Neural progenitor cell (in vitro differentiated cells): ENCODE results near the gene S1PR5. TPM values are rescaled to one million over a fixed set of nuclear protein-coding genes. Genes with fewer than 3 reads are reported as not detected.

ENCODE experiments used
- DNase-seq: peaks from one replicate; pipeline ENCODE4 v3.0.0-alpha.2; 2016; ENCODE audit warnings: low spot score
- H2AFZ ChIP-seq: fragments of 200-600 bp; sonication (generic); replicated peaks from 2 replicates; pipeline ENCODE4 v1.6.1; 2016; ENCODE audit warnings: antibody characterized with exemption
- H3F3A ChIP-seq: fragments of 200-600 bp; sonication (generic); 2 replicates; pipeline ENCODE4 v1.6.1; 2016; ENCODE audit warnings: antibody characterized with exemption, low read depth
- H3K27ac ChIP-seq: fragments of 200-600 bp; sonication (generic); 2 replicates; pipeline ENCODE4 v1.5.1; 2016; ENCODE audit warnings: mild to moderate bottlenecking
- H3K27me3 ChIP-seq: fragments of 200-600 bp; sonication (generic); 2 replicates; pipeline ENCODE4 v1.6.1; 2016; ENCODE audit warnings: mild to moderate bottlenecking, moderate library complexity
- H3K36me3 ChIP-seq: fragments of 200-600 bp; sonication (generic); 2 replicates; pipeline ENCODE4 v1.5.1; 2016
- H3K4me1 ChIP-seq: fragments of 200-600 bp; sonication (generic); 2 replicates; pipeline ENCODE4 v1.6.1; 2016; ENCODE audit warnings: mixed run types
- H3K4me2 ChIP-seq: fragments of 200-600 bp; sonication (generic); 2 replicates; pipeline ENCODE4 v1.6.1; 2016
- H3K4me3 ChIP-seq: fragments of 200-600 bp; sonication (generic); 2 replicates; pipeline ENCODE4 v1.5.1; 2016
- H3K79me2 ChIP-seq: fragments of 200-600 bp; sonication (generic); 2 replicates; pipeline ENCODE4 v1.6.1; 2016; ENCODE audit warnings: low read depth
- H3K9ac ChIP-seq: fragments of 200-600 bp; sonication (generic); 2 replicates; pipeline ENCODE4 v1.6.1; 2016
- H3K9me3 ChIP-seq: fragments of 200-600 bp; sonication (generic); 2 replicates; pipeline ENCODE4 v1.5.1; 2016; ENCODE audit warnings: low read depth
- H4K20me1 ChIP-seq: fragments of 200-600 bp; sonication (generic); 2 replicates; pipeline ENCODE4 v1.6.1; 2016; ENCODE audit warnings: low read depth
- H3K27ac Mint-ChIP-seq: 3 replicates; pipeline ENCODE4 v1.8.0; 2021; ENCODE audit warnings: mixed read lengths
- H3K27me3 Mint-ChIP-seq: 2 replicates; pipeline ENCODE4 v1.8.0; 2022; ENCODE audit warnings: low read depth, mild to moderate bottlenecking, inconsistent platforms, moderate library complexity, mixed read lengths; ENCODE audit not compliant: insufficient read depth
- H3K36me3 Mint-ChIP-seq: 3 replicates; pipeline ENCODE4 v1.8.0; 2021; ENCODE audit warnings: mixed read lengths
- H3K4me1 Mint-ChIP-seq: 3 replicates; pipeline ENCODE4 v1.8.0; 2021; ENCODE audit warnings: mixed read lengths
- H3K4me3 Mint-ChIP-seq: 3 replicates; pipeline ENCODE4 v1.8.0; 2021; ENCODE audit warnings: mild to moderate bottlenecking, moderate library complexity, mixed read lengths
- H3K9me3 Mint-ChIP-seq: 3 replicates; pipeline ENCODE4 v1.8.0; 2020; ENCODE audit warnings: mixed read lengths
- EZH2 ChIP-seq: fragments of 200-600 bp; sonication (generic); IDR thresholded peaks from 2 replicates; pipeline ENCODE4 v1.6.1; 2017; ENCODE audit warnings: antibody characterized with exemption, mild to moderate bottlenecking, moderate library complexity
- EZH2phosphoT487 ChIP-seq: fragments of 200-600 bp; sonication (generic); IDR thresholded peaks from 2 replicates; pipeline ENCODE4 v1.6.1; 2017; ENCODE audit warnings: antibody characterized with exemption
- total RNA-seq: library from RNA; depleted of rRNA; stranded (reverse); fragments of >200 nt; gene quantifications from 2 replicates; pipeline ENCODE4 v1.2.3, GENCODE V29; 2015; ENCODE audit warnings: low replicate concordance
- TF ChIP-seq, protein P1 (sequence below): fragments of 200-600 bp; sonication (generic); IDR thresholded peaks from 2 replicates; pipeline ENCODE4 v1.5.1; 2017; ENCODE audit warnings: antibody characterized with exemption, mild to moderate bottlenecking

The S1PR5 gene
- total RNA-seq, 1 donor from 2014 or later: 0.15 TPM

GRCh38 chr19:10508707-10509106, 8.5 kb downstream of the S1PR5 start:
- Mint-ChIP-seq H3K27me3 (peaks cover 18% of the 10 kb centered on the region), H3K27ac (no peak overlapping the region), H3K36me3 (no peaks in the 10 kb centered on the region), H3K4me1 (peaks cover 4% of the 10 kb centered on the region), H3K4me3 (no peak overlapping the region), H3K9me3 (no peaks in the 10 kb centered on the region)
- TF ChIP-seq, protein P1, sequence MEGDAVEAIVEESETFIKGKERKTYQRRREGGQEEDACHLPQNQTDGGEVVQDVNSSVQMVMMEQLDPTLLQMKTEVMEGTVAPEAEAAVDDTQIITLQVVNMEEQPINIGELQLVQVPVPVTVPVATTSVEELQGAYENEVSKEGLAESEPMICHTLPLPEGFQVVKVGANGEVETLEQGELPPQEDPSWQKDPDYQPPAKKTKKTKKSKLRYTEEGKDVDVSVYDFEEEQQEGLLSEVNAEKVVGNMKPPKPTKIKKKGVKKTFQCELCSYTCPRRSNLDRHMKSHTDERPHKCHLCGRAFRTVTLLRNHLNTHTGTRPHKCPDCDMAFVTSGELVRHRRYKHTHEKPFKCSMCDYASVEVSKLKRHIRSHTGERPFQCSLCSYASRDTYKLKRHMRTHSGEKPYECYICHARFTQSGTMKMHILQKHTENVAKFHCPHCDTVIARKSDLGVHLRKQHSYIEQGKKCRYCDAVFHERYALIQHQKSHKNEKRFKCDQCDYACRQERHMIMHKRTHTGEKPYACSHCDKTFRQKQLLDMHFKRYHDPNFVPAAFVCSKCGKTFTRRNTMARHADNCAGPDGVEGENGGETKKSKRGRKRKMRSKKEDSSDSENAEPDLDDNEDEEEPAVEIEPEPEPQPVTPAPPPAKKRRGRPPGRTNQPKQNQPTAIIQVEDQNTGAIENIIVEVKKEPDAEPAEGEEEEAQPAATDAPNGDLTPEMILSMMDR: no peak
- TF ChIP-seq EZH2phosphoT487: no peak
- H3K79me2 ChIP-seq: no peaks in the 10 kb centered on the region
- no peak overlapping the region for H3K9ac ChIP-seq
- no peaks in the 10 kb centered on the region for H3K9me3 ChIP-seq
- peaks cover 19% of the 10 kb centered on the region for H3F3A ChIP-seq
- no peak overlapping the region for H2AFZ ChIP-seq
- H4K20me1 ChIP-seq: peaks cover 7% of the 10 kb centered on the region
- peaks cover 40% of the 10 kb centered on the region for H3K27me3 ChIP-seq
- no peaks in the 10 kb centered on the region for H3K36me3 ChIP-seq
- H3K4me2 ChIP-seq: no peak overlapping the region
- no peak overlapping the region for H3K4me3 ChIP-seq
- DNase-seq: no peak
- no peak overlapping the region for H3K27ac ChIP-seq
- no peaks in the 10 kb centered on the region for H3K4me1 ChIP-seq

DNA sequence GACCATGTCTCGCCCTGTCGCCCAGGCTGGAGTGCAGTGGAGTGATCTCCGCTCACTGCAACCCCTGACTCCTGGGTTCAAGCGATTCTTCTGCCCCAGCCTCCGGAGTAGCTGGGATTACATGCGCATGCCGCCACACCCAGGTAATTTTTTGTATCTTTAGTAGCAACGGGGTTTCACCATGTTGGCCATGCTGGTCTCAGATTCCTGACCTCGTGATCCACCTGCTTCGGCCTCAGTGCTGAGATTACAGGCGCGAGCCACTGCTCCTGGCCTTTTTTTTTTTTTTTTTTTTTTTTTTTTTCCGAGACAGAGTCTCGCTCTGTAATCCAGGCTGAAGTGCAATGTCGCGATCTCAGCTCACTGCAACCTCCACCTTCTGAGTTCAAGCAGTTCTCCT, 9.2 kb downstream of the S1PR5 start:
- Mint-ChIP-seq H3K4me1 (peaks cover 6% of the 10 kb centered on the region), H3K27ac (no peak overlapping the region), H3K4me3 (no peak overlapping the region), H3K27me3 (peaks cover 12% of the 10 kb centered on the region), H3K36me3 (no peaks in the 10 kb centered on the region), H3K9me3 (no peaks in the 10 kb centered on the region)
- H3F3A ChIP-seq: peaks cover 21% of the 10 kb centered on the region
- H3K27me3 ChIP-seq: peaks cover 40% of the 10 kb centered on the region
- H3K4me2 ChIP-seq: no peak overlapping the region
- TF ChIP-seq, protein P1: no peak
- TF ChIP-seq EZH2phosphoT487 (no peak), EZH2 (no peak)
- no peak overlapping the region for H3K4me3 ChIP-seq
- H3K9me3 ChIP-seq: no peaks in the 10 kb centered on the region
- H3K9ac ChIP-seq: no peak overlapping the region
- no peak overlapping the region for H3K27ac ChIP-seq
- peaks cover under 1% of the 10 kb centered on the region for H4K20me1 ChIP-seq
- no peak for DNase-seq
- no peak overlapping the region for H2AFZ ChIP-seq
- H3K79me2 ChIP-seq: no peaks in the 10 kb centered on the region
- no peaks in the 10 kb centered on the region for H3K4me1 ChIP-seq
- H3K36me3 ChIP-seq: no peaks in the 10 kb centered on the region

DNA sequence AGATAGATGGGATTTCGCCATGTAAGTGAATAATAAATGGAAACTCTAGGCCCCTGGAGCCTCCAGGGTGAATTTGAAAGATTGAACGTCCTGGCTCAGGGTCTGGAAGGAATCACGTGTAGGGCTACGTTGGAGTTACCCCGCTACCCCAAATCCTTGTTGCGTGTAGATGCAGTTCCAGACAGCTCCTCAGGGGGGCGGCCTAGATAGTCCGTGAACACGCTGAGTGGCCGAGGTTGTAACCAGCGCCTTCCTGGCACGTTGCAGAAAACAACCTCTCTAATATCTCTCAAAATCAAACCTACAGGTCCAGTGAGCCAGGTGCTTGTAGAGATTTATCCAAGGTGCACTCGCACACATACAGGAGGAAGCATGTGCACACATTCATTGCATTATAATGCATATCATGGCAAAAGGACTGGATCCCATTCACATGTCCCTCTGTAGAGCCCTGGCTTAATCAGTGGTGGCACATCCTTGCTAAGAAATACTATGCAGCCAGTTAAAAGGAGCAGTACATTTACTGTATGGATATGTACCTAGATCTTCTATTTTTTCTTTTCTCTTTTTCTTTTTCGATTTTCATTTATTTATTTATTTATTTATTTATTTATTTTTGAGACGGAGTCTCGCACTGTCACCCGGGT, 11.5 kb downstream of the S1PR5 start:
- Histone ChIP-seq H3K4me1 (no peaks in the 10 kb centered on the region), H3K27ac (no peak overlapping the region), H3K9ac (no peak overlapping the region), H3F3A (peaks cover 21% of the 10 kb centered on the region), H2AFZ (no peak overlapping the region), H3K4me3 (no peak overlapping the region), H3K79me2 (peaks cover 18% of the 10 kb centered on the region), H3K36me3 (no peaks in the 10 kb centered on the region), H3K4me2 (no peak overlapping the region), H3K9me3 (no peaks in the 10 kb centered on the region), H4K20me1 (no peaks in the 10 kb centered on the region), H3K27me3 (peaks cover 17% of the 10 kb centered on the region)
- peak; percentile 83 for DNase-seq
- TF ChIP-seq EZH2 (no peak), EZH2phosphoT487 (no peak)
- TF ChIP-seq, protein P1: peak; percentile 73
- Mint-ChIP-seq H3K4me1 (peaks cover 12% of the 10 kb centered on the region), H3K9me3 (no peaks in the 10 kb centered on the region), H3K36me3 (peaks cover 4% of the 10 kb centered on the region), H3K4me3 (peak overlapping the region; percentile 31), H3K27me3 (peaks cover 11% of the 10 kb centered on the region), H3K27ac (no peak overlapping the region)
